ENCODE results near the gene RAPGEF3.

DNA sequence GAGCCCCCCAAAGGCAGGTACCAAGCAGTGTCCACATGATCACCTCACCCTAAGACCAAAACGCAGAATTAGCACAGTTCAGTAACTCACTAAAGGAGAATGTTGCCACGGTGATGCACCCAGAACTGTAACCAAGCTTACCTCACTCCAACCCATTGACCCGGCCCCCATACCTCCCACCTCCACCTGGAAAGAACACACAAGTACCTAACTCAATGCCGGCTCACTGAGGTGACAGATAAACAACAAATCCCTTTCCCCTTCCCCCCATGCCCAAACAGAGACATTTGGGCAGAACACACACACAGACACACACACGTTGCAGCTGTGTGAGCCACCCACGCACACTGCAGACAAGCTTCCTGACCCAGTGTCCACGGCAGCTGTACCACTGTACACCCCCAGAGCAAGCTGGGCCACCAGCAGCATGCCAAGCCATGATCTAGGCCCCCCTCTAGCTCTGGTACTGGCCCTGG lies 1.3 kb downstream of the RAPGEF3 start:
- TF ChIP-seq, protein P1, sequence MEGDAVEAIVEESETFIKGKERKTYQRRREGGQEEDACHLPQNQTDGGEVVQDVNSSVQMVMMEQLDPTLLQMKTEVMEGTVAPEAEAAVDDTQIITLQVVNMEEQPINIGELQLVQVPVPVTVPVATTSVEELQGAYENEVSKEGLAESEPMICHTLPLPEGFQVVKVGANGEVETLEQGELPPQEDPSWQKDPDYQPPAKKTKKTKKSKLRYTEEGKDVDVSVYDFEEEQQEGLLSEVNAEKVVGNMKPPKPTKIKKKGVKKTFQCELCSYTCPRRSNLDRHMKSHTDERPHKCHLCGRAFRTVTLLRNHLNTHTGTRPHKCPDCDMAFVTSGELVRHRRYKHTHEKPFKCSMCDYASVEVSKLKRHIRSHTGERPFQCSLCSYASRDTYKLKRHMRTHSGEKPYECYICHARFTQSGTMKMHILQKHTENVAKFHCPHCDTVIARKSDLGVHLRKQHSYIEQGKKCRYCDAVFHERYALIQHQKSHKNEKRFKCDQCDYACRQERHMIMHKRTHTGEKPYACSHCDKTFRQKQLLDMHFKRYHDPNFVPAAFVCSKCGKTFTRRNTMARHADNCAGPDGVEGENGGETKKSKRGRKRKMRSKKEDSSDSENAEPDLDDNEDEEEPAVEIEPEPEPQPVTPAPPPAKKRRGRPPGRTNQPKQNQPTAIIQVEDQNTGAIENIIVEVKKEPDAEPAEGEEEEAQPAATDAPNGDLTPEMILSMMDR (IDR thresholded peaks at IDR 0.05): no peak
- TF ChIP-seq EZH2phosphoT487 (IDR thresholded peaks at IDR 0.05): no peak
